Measurements from ENCODE around the gene TMED1.

DNA sequence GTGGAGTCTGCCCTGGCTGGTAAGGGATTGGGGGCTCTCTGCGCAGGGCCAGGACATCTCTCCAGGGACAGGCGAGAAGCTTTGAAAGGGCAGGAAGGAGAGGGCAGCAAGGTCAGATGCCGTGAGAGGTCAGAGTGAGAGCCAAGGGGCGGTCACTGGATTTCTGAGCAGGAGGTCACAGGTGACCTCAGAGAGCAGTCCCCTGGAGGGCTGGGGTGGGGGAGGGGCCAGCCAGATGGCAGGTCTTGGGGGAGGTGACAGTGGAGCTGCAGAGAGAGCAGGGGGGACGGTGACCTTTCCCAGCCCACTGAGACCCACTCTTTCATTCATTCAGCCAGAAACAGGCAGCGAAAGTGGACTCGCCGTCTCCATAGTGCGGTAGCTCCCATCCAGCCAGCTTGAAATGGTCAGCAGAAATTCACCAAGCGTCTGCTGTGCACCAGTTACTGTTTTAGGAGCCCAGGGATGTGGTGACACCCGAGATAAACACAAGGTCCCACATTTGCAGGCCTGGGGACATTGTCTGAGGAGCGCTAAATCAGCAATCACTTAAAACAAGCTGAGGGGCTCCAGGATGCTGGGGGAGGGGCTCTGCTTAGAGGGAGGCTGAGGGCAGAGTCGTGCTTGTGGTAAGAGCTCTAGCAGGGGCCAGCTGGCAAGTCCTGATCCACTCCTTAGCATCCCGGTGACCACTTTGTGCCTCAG lies 45.5 kb upstream of the TMED1 start:
- TF ChIP-seq, protein P1, sequence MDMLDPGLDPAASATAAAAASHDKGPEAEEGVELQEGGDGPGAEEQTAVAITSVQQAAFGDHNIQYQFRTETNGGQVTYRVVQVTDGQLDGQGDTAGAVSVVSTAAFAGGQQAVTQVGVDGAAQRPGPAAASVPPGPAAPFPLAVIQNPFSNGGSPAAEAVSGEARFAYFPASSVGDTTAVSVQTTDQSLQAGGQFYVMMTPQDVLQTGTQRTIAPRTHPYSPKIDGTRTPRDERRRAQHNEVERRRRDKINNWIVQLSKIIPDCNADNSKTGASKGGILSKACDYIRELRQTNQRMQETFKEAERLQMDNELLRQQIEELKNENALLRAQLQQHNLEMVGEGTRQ (IDR thresholded peaks at IDR 0.05) = no peak
- TF ChIP-seq, protein P2, sequence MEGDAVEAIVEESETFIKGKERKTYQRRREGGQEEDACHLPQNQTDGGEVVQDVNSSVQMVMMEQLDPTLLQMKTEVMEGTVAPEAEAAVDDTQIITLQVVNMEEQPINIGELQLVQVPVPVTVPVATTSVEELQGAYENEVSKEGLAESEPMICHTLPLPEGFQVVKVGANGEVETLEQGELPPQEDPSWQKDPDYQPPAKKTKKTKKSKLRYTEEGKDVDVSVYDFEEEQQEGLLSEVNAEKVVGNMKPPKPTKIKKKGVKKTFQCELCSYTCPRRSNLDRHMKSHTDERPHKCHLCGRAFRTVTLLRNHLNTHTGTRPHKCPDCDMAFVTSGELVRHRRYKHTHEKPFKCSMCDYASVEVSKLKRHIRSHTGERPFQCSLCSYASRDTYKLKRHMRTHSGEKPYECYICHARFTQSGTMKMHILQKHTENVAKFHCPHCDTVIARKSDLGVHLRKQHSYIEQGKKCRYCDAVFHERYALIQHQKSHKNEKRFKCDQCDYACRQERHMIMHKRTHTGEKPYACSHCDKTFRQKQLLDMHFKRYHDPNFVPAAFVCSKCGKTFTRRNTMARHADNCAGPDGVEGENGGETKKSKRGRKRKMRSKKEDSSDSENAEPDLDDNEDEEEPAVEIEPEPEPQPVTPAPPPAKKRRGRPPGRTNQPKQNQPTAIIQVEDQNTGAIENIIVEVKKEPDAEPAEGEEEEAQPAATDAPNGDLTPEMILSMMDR (IDR thresholded peaks at IDR 0.05) = no peak
- TF ChIP-seq MAFK (IDR thresholded peaks at IDR 0.05; ENCODE audit: partially characterized antibody) (no peak), KDM5A (IDR thresholded peaks at IDR 0.05) (no peak), POLR2A (IDR thresholded peaks at IDR 0.05; ENCODE audit: low read length) (no peak), MAZ (IDR thresholded peaks at IDR 0.05; ENCODE audit: borderline replicate concordance, low read depth, low read length) (no peak)
- TF ChIP-seq, protein P3, sequence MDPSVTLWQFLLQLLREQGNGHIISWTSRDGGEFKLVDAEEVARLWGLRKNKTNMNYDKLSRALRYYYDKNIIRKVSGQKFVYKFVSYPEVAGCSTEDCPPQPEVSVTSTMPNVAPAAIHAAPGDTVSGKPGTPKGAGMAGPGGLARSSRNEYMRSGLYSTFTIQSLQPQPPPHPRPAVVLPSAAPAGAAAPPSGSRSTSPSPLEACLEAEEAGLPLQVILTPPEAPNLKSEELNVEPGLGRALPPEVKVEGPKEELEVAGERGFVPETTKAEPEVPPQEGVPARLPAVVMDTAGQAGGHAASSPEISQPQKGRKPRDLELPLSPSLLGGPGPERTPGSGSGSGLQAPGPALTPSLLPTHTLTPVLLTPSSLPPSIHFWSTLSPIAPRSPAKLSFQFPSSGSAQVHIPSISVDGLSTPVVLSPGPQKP (IDR thresholded peaks at IDR 0.05; ENCODE audit: low read depth, low read length) = no peak

Data from A549 (cell line).